Measurements from ENCODE around the gene MSANTD4. TPM values are rescaled to one million over a fixed set of nuclear protein-coding genes. Genes with fewer than 3 reads are reported as not detected.

MSANTD4 gene
- polyA plus RNA-seq, 1 of the 3 experiments (the other 2 are of a cell fraction) = 6.2 TPM

DNA sequence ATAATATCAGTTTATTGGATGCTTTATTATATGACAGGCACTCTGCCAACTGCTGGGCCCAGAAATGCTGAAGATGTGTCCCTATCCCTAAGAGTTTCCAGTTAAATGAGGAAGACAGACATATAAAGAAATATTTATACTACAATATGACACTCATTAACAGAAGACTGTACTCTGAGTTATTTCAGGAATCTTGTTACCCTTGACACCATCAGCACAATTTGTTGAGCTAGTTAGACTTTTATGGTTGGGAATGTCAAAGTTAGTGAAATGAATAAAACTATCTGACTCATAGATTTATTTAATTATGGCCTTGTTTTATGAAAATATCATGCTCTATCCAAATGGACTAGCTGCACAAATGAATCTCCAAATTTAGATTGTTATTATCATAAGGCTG, 25.6 kb upstream of the MSANTD4 start:
- TF ChIP-seq YY1 (IDR thresholded peaks at IDR 0.05; ENCODE audit: low read depth) = no peak
- no peak for TF ChIP-seq GABPA (IDR thresholded peaks at IDR 0.05; ENCODE audit: low read depth)
- TF ChIP-seq TAF1 (IDR thresholded peaks at IDR 0.05; ENCODE audit: borderline replicate concordance, low read depth, low read length) = no peak
- no peak for TF ChIP-seq MEF2A (IDR thresholded peaks at IDR 0.05; ENCODE audit: borderline replicate concordance, low read depth)
- no peak for TF ChIP-seq POLR2AphosphoS5 (IDR thresholded peaks at IDR 0.05; ENCODE audit: low read depth, low read length)
- no peak for TF ChIP-seq MAX (IDR thresholded peaks at IDR 0.05; ENCODE audit: low read depth)
- TF ChIP-seq REST (IDR thresholded peaks at IDR 0.05; ENCODE audit: low read depth, low read length) = no peak
- no peak for TF ChIP-seq TCF12 (IDR thresholded peaks at IDR 0.05)
- no peak for TF ChIP-seq NFIC (IDR thresholded peaks at IDR 0.05; ENCODE audit: borderline replicate concordance)
- Histone ChIP-seq H3K9me3 (no peaks in the 10 kb centered on the region; the same call in 1 of the 2 replicates), H2AFZ (ENCODE audit: low read depth) (no peak overlapping the region), H3K9ac (no peak overlapping the region), H3K27me3 (ENCODE audit: insufficient read depth) (no peaks in the 10 kb centered on the region), H3K36me3 (replicated peaks in 1 of 2; ENCODE audit: control insufficient read depth in 1 of 2, insufficient read depth in 2 of 2, low read length in 1 of 2) (no peaks in the 10 kb centered on the region), H3K4me3 (ENCODE audit: low read depth in 2 of 2, low read length in 1 of 2) (no peak overlapping the region), H3K79me2 (ENCODE audit: insufficient read depth) (no peaks in the 10 kb centered on the region), H3K4me2 (no peak overlapping the region), H3F3A (replicated peaks; ENCODE audit: insufficient read depth) (no peaks in the 10 kb centered on the region), H3K4me1 (ENCODE audit: control insufficient read depth in 1 of 2, insufficient read depth in 2 of 2, low read depth in 1 of 2, low read length in 1 of 2) (no peaks in the 10 kb centered on the region; a peak in 1 of 4 replicates), H3K9me2 (no peaks in the 10 kb centered on the region), H3K27ac (ENCODE audit: low read depth in 2 of 2, low read length in 1 of 2) (no peak overlapping the region), H4K20me1 (ENCODE audit: insufficient read depth) (no peaks in the 10 kb centered on the region)
- CTCF ChIA-PET = no interaction called here
- no peak for DNase-seq
- POLR2A ChIA-PET = no interaction called here

- ChIA-PET POLR2A (no interaction called here), CTCF (interaction anchor here (1.2 kb wide), 1 partner anchor 181 kb away, joined by 3 read pairs; no protein-coding TSS in a partner anchor)
- Histone ChIP-seq H3F3A (replicated peaks; ENCODE audit: insufficient read depth) (no peaks in the 10 kb centered on the region), H3K9me3 (no peaks in the 10 kb centered on the region; the same call in 1 of the 2 replicates), H3K36me3 (replicated peaks in 1 of 2; ENCODE audit: control insufficient read depth in 1 of 2, insufficient read depth in 2 of 2, low read length in 1 of 2) (no peaks in the 10 kb centered on the region), H2AFZ (ENCODE audit: low read depth) (no peak overlapping the region), H3K9ac (no peak overlapping the region), H3K9me2 (no peaks in the 10 kb centered on the region), H3K27me3 (ENCODE audit: insufficient read depth) (no peaks in the 10 kb centered on the region), H3K4me1 (ENCODE audit: control insufficient read depth in 1 of 2, insufficient read depth in 2 of 2, low read depth in 1 of 2, low read length in 1 of 2) (no peaks in the 10 kb centered on the region), H3K4me2 (no peak overlapping the region), H3K27ac (ENCODE audit: low read depth in 2 of 2, low read length in 1 of 2) (no peak overlapping the region), H4K20me1 (ENCODE audit: insufficient read depth) (no peaks in the 10 kb centered on the region), H3K4me3 (ENCODE audit: low read depth in 2 of 2, low read length in 1 of 2) (no peak overlapping the region), H3K79me2 (ENCODE audit: insufficient read depth) (no peaks in the 10 kb centered on the region)
- DNase-seq = no peak
- TF ChIP-seq GABPA (IDR thresholded peaks at IDR 0.05; ENCODE audit: low read depth) (no peak), NRF1 (IDR thresholded peaks at IDR 0.05; ENCODE audit: low read depth, low read length) (no peak), REST (IDR thresholded peaks at IDR 0.05; ENCODE audit: low read depth, low read length) (no peak), TCF12 (IDR thresholded peaks at IDR 0.05) (no peak), RXRA (IDR thresholded peaks at IDR 0.05; ENCODE audit: borderline replicate concordance, low read depth) (no peak), EZH2phosphoT487 (IDR thresholded peaks at IDR 0.05; ENCODE audit: borderline replicate concordance, low read depth) (no peak), RCOR1 (IDR thresholded peaks at IDR 0.05; ENCODE audit: low read length) (no peak), YY1 (IDR thresholded peaks at IDR 0.05; ENCODE audit: low read depth) (no peak), GATA2 (CRISPR knock-in tag; IDR thresholded peaks at IDR 0.05) (no peak), MAX (IDR thresholded peaks at IDR 0.05; ENCODE audit: low read depth) (no peak), JUND (IDR thresholded peaks at IDR 0.05) (no peak), POLR2AphosphoS5 (IDR thresholded peaks at IDR 0.05; ENCODE audit: low read depth, low read length) (no peak), MEF2A (IDR thresholded peaks at IDR 0.05; ENCODE audit: borderline replicate concordance, low read depth) (no peak)
- TF ChIP-seq, protein P1, sequence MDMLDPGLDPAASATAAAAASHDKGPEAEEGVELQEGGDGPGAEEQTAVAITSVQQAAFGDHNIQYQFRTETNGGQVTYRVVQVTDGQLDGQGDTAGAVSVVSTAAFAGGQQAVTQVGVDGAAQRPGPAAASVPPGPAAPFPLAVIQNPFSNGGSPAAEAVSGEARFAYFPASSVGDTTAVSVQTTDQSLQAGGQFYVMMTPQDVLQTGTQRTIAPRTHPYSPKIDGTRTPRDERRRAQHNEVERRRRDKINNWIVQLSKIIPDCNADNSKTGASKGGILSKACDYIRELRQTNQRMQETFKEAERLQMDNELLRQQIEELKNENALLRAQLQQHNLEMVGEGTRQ (IDR thresholded peaks at IDR 0.05; ENCODE audit: borderline replicate concordance, low read depth, low read length) = no peak
- TF ChIP-seq, protein P2, sequence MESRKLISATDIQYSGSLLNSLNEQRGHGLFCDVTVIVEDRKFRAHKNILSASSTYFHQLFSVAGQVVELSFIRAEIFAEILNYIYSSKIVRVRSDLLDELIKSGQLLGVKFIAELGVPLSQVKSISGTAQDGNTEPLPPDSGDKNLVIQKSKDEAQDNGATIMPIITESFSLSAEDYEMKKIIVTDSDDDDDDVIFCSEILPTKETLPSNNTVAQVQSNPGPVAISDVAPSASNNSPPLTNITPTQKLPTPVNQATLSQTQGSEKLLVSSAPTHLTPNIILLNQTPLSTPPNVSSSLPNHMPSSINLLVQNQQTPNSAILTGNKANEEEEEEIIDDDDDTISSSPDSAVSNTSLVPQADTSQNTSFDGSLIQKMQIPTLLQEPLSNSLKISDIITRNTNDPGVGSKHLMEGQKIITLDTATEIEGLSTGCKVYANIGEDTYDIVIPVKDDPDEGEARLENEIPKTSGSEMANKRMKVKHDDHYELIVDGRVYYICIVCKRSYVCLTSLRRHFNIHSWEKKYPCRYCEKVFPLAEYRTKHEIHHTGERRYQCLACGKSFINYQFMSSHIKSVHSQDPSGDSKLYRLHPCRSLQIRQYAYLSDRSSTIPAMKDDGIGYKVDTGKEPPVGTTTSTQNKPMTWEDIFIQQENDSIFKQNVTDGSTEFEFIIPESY (IDR thresholded peaks at IDR 0.05; ENCODE audit: borderline replicate concordance, low read depth) = no peak
Observed at GRCh38 chr11:106043540-106043939, 21.5 kb upstream of the MSANTD4 start.

All from SK-N-SH (cell line).